ENCODE data around the gene CPPED1.

CPPED1 gene

DNA sequence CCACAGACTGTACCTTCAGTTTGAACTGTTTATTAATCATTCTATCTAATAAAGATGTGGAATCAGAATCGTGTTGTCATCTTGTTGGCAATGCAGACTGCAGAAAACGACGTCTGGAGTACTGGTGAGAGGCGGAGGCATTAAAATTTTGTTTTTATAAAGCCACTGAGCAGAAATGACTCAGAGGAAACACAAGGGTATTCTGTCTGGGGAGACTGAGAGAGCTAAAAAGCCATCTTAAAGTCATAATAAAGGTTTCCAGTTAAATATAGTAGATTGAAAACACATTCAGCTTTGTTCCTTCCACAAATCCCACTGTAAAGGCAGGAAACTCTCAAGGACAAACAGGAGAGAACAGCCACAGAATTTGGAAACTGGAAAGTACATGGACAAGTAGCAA lies 74.2 kb downstream of the CPPED1 start:
- DNase-seq: no peak

DNA sequence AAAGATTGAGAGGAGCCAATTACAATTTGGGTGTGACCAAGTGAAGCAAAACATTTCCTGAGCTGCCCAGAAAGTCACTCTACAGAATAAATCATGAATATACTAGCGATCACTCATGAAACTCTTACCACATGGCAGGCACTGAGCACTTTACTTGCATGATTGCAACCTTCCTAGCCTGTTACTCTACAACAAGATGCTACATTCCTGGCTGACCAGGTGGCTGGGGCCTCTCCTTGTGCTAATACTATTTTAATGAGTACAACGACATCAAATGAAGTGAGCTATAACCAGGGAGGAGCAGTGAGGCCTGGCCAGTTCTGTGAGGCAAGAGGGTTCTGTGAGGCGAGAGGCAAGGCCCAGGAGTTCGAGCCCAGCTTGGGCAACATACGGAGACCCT lies 75.2 kb downstream of the CPPED1 start:
- no peak for DNase-seq

DNA sequence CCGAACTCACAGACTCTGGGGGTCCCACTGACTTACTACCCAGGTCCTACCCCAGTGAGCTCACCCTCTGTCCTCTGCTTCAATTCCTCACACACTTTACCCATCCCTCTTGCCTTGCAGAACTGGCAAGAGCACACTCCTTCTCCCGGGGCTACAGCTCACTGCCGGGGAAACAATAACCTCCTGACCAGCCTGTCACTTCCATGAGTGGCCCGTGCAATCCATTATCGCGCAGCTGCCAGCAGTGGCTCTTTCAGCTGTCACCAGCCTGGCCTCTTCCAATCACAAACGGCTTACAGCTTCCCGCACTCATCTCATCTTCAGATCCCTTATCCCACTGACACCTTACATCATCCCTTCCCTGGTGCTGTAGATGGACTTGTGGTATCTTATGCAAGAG lies 79.5 kb downstream of the CPPED1 start:
- DNase-seq: no peak

DNA sequence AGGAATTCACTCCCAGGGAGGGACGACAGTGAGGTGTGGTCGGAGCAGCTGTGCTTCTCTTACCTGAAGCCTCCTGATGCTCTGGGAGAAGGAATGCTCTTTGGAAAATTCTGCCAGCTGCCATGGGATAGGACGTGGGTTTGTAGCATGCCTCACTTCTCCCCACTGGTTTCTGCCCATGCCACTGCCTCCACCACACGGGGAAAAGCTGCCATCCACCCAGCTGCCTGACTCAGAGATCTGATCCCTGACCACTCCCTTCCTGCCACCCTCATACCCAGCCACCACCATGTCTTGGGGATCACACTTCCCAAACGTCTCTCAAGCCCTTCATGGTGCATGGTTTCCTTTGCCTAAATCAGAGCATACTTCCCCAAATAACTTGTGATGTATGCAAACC lies 80.0 kb downstream of the CPPED1 start:
- DNase-seq: no peak

DNA sequence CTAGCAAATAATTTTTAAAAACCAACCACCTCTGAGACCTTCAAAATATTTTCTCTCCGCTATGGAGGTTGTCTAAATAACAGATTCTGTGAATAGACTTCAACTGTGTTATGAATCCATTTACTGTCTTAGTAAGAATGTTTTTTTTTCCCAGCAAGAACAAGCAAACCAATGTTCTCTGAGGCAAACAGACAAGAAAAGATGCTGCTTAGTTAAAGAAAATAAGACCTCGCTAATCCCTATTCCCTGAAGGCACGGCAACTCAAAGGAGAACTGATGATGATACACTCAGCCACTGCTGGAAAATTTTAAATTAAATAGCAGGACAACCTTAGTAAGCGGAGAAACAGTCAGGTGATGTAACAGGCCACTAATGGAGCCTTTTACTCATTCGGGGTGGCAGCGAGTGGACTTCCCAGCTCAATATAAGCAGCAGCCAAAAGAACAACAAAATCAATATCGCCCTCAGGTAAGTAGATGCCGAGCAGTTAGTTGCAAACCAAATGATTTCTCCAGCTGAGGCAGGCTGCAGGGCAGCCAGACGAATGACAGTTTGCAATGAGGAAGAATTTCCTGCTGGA lies 81.8 kb downstream of the CPPED1 start:
- DNase-seq: no peak

GRCh38 chr16:12719972-12720371 lies 83.7 kb downstream of the CPPED1 start:
- DNase-seq: no peak

DNA sequence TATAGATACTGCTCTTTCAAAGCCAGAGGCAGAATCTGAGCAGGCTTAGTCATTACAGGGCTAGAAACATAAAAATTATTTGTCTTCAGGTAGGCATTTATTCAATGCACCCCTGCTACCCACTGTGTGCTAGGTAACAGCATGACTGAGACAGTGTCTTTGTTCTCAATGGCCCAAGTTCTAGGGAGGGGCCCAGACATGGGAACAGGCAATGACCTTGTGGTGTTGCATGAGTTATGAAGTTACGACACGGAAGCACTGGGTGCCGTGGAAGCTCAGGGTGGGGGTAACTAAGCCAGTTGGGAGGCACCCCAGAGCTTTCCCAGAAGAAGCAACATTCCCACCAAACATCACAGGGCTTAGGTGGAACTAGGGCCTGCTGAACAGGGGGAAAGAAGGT lies 87.0 kb downstream of the CPPED1 start:
- DNase-seq: no peak

DNA sequence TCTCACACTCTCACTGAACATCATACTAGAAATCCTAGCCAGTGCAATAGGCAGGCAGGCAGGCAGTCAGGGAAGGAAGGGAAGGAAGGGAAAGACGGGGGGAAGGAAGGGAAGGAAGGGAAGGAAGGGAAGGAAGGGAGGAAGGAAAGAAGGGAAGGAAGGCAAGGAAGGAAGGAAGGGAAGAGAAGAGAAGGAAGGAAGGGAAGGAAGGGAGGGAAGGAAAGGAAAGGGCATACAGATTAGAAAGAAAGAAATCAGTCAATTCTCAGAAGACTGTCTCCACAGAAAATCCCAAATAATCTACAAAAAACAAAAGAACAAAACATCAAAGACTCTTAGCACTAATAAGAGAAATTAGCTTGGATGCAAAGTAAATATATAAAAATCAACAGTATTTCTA lies 93.9 kb downstream of the CPPED1 start:
- no peak for DNase-seq

- DNase-seq: no peak
Observed at GRCh38 chr16:12708266-12708665, 95.4 kb downstream of the CPPED1 start.

DNA sequence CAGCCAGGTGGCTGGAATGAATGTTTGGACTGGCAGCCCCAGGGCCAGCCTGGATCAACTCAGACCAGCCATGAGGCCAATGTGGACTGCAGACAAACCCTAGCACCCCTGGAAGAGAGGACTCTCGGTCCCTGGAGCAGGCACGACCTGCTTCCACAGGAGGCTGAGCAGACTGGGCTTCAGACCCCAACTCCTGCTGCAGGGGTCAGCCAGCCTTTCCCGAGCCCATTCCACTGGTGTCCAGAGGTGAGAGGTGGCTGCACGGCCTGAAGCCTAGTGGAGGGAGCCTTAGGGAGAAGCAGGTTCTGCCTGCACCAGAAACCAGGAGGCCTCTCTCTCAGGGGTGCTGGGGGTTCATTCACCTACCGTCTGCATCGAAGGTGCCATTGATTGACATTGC lies 97.1 kb downstream of the CPPED1 start:
- DNase-seq: no peak

DNA sequence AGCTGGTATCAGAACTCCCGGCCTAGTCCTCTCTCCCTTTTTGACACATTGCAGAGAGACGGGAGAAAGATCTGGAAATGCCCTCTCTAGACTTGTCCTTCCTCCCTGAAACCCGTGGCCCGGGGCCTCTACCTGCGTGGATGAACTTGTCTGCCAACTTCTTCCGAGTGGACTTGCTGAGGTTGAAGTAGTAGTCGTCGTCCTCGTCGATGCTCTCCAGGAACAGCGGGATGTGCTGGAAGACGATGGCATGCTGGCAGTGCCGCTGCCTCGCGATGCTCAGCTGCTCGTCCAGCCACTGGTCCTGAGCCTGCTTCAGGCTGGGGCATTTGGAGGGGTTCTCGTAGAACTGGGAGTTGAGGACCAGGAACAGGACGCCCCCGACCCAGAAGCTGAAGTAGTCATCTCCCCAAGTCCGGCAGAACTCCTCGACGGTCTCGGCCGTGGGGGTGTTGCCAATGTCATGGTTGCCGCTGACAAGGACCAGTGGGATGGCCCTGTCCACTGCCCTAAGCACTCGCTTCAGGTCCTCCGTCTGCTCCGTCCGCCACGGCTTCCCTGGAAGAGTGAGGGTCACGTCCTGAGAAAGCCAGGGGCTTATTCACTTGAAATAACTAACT lies 99.1 kb downstream of the CPPED1 start:
- DNase-seq: no peak

DNA sequence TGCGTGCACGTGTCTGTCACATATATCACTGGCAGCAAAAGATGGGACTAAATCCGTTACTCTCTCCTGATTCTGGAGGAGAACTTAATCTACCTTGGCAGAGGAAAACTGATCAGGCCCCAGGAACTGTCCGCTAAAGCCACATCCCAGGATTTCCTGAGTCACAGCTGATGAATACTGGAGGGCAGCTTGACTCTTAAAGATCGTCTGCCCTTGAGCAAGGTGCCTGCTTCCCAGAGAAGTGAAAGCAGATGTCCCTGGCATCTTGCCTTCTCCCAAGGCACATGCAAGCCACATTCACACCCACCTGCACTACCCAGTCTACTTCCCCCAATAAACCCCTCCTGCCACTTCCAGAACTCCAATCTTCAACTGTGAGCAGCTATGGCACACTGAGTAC lies 99.8 kb downstream of the CPPED1 start:
- DNase-seq: no peak

GRCh38 chr16:12700161-12700560 lies 103.5 kb downstream of the CPPED1 start:
- no peak for DNase-seq

- DNase-seq: no peak
Observed at GRCh38 chr16:12699161-12699560, 104.5 kb downstream of the CPPED1 start.

DNA sequence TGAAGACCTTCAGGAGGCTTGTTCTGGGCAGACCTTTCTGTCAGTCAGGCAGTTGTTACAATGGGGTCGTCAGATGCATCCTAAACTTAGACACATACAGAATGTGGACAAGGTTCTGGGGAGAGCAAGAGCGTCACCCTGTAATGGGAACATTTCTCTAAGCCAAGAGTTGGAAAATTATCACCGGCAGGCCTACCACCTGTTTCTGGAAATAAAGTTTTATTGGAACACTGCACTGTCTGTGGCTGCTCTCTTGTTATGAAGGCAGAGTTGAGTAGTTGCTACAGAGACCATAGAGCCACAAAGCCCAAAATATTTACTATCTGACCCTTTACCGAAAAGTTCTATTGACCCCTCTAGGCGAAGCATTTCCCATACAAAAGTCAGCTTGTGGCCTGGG lies 106.2 kb downstream of the CPPED1 start:
- DNase-seq: no peak

- no peak for DNase-seq
Observed at GRCh38 chr16:12695454-12695853, 108.2 kb downstream of the CPPED1 start.

DNA sequence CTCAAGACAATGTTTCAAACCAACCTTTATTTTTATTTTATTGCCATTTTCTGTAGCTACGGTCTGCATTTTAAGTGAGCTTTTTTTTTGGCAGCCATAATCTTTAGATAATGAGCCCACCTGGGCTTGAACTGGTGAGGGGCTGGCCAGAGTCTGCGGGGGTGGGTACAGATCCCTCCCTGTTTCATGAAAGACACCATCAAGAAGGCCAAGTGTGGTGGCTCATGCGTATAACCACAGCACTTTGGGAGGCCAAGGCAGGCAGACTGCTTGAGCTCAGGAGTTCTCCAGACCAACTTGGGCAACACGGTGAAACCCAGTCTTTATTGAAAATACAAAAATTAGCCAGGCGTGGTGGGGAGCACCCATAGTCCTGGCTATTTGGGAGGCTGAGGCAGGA lies 113.7 kb downstream of the CPPED1 start:
- no peak for DNase-seq

- no peak for DNase-seq
Observed at GRCh38 chr16:12688951-12689850, 114.5 kb downstream of the CPPED1 start.

GRCh38 chr16:12685806-12686205 lies 117.9 kb downstream of the CPPED1 start:
- no peak for DNase-seq

DNA sequence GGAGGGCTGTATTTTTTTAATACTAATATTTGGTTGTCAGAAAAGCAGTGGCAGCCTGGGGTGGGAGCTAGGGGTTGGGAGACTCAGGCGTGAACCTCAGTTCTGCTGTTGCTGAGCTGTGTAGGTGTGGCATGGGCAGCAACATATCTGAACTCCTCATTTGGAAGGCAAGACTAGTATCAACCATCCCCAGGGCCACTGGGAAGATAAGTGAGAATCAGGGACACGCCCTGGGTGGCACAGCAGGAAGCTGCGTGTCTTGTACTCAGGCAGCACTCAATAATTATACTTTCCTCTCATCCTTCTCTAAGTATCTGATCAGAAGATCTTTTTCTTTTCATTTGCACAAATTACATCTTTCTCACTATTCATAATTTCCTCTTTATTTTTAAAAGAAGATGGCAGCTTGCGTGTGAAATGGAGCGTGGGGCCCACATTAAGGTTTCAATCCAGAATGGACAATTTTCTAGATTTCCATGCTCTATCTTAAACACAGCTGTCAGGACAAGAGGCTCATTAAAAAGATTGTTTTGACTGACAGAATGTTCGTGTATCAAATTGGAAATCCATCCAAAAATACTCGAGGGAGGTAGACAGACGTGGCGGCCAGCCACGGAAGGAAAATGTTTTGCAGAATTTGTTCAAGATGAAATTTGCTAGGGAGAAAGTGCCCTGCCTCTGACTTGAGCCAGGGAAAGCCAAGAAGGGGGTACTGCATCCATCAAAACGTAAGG lies 121.1 kb downstream of the CPPED1 start:
- no peak for DNase-seq

DNA sequence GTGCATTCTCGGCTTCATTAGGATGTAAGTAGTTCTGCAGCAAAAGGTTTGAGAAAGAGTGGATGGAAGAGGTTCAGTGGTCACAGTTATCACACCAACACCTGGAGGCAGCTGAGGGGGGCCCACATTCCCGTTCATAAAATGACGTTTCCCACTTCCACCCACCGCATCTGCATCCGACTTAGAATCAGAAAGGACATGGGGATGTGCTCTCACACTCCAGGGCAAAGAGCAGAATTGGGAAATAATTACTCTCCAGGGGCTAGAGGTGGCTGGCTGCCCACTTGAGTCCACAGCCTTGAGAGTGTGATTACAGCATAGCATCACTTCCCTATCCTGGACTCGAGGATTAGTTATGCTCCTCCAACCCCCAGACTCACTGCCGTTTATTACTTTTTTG lies 122.0 kb downstream of the CPPED1 start:
- DNase-seq: no peak

DNA sequence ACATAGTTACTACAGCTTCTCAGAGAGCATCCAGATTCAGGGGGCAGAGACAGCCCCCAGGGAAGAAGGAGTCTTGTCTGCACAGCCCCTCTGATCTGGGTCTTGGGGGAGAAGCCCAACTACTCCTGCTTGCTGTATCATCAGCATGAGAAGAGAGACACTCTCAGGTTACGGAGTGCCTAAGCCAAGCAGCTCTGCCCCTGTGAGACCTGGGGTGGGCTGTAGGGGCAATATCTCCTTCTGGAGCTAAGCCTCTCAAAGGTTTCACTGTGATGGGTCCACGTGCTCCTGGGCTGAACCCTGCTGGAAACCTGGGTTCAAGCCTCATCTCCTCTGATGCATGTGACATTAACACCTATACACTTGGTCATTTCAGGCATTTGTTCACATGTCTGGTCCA lies 123.2 kb downstream of the CPPED1 start:
- DNase-seq: no peak

DNA sequence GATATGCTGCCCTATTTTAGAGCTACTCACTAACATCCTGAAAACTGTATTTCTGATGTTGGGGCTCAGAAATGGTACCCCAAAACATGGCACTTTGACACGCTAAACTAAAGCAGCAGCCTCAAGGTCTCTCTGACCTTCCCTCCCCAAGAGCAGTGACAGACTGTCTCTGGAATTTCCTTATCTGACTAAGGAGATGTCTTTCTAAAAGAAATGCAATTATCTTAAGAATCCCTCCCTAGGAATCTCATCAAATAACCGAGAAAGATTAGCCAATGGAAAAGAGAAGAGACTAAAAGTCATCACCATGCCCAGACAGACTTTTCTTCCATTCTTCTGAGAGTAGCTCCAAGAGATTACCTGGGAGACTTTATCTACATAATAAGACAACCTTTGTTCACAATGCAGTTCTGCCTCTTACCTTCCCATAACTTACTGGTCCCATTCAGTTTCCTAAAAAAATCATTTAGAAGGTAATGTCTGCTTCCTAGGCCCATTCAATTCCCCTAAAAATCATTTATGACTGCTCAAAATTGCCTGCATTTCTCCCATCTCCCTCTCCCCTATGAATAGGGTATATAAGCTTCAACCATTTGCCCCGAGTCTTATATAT lies 123.9 kb downstream of the CPPED1 start:
- no peak for DNase-seq
